Suprapubic skin (tissue), 4 donors: Measurements from ENCODE around the gene LRMDA. TPM values are rescaled to one million over a fixed set of nuclear protein-coding genes. Genes with fewer than 3 reads are reported as not detected.

Experiments used
- DNase-seq, 2 donors: peaks; one replicate each; pipeline ENCODE4 v3.0.0-alpha.2; 2019; ENCODE audit warnings: low spot score in 2 of 2
- H3K27ac ChIP-seq: fragments of 200-600 bp; sonication (generic); one replicate; pipeline ENCODE4 v1.5.1; 2019
- H3K27me3 ChIP-seq: fragments of 200-600 bp; sonication (generic); one replicate; pipeline ENCODE4 v1.5.1; 2019
- H3K36me3 ChIP-seq: fragments of 200-600 bp; sonication (generic); one replicate; pipeline ENCODE4 v1.5.1; 2019
- H3K4me1 ChIP-seq: fragments of 200-600 bp; sonication (generic); one replicate; pipeline ENCODE4 v1.5.1; 2019
- H3K4me3 ChIP-seq: fragments of 200-600 bp; sonication (generic); one replicate; pipeline ENCODE4 v1.5.1; 2019; ENCODE audit warnings: mild to moderate bottlenecking
- H3K9me3 ChIP-seq: fragments of 200-600 bp; sonication (generic); one replicate; pipeline ENCODE4 v1.5.1; 2019
- CTCF ChIP-seq, 2 donors: fragments of 200-600 bp in 1 of 2; fragments of 450-650 bp in 1 of 2; sonication (generic) in 1 of 2; IDR thresholded peaks; one replicate each; pipeline ENCODE4 v1.5.1; 2016 to 2019; ENCODE audit warnings: antibody characterized with exemption in 2 of 2, mild to moderate bottlenecking in 1 of 2, moderate library complexity in 1 of 2
- EP300 ChIP-seq: sonication (generic); formaldehyde crosslinking; IDR thresholded peaks from one replicate; pipeline ENCODE4 v1.6.1; 2017; ENCODE audit warnings: antibody characterized with exemption
- POLR2A ChIP-seq, 2 donors: fragments of 450-650 bp; IDR thresholded peaks; one replicate each; pipeline ENCODE4 v1.6.1; 2017; ENCODE audit warnings: antibody characterized with exemption in 2 of 2, mild to moderate bottlenecking in 2 of 2, moderate library complexity in 2 of 2
- POLR2AphosphoS5 ChIP-seq, 3 donors: sonication (generic); formaldehyde crosslinking; IDR thresholded peaks; one replicate each; pipeline ENCODE4 v1.6.1; 2017; ENCODE audit warnings: antibody characterized with exemption in 3 of 3
- WGBS: methylation state at CpG from one replicate; pipeline ENCODE4 v1.1.5; 2018; 5-methylcytosine and 5-hydroxymethylcytosine counted together
- total RNA-seq, 4 donors: library from RNA; depleted of rRNA; stranded (reverse); fragments of >200 nt; gene quantifications; one replicate each; pipeline ENCODE4 v1.1.0, GENCODE V29; 2016

LRMDA gene
- total RNA-seq, 4 donors from 2014 or later = 0.10 to 2.9 (median 1.9) TPM; not detected in 1

DNA sequence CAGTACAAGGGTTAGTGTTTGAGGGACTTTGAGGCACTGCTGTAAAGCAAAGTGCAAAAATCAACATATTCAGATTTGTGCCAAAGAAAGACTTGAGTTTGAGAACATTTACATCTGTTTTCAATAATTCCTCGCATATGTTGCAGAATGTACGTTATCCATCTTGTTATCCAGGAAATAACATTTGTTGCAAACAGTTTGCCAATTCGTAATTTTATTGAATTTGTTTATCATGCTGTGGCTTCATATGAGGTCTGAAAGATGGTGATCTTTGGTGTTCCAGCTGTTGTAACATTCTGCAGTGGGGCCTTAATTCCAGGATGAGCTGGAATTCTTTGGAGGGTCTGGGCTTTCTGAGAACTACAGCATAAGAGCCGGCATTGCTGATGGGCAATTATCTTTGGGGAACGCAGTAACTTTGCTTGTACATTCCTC is 396.2 kb downstream of the LRMDA start:
- no peaks in the 10 kb centered on the region for H3K27me3 ChIP-seq
- no peak overlapping the region for H3K27ac ChIP-seq
- no peak for DNase-seq
- H3K36me3 ChIP-seq = no peaks in the 10 kb centered on the region
- no peak for TF ChIP-seq CTCF (IDR thresholded peaks at IDR 0.05)
- no peak for TF ChIP-seq POLR2A (IDR thresholded peaks at IDR 0.05)
- no peak for TF ChIP-seq EP300
- TF ChIP-seq POLR2AphosphoS5 (IDR thresholded peaks at IDR 0.05) = no peak
- WGBS = 81% methylated on average over 5 of the region's 5 CpGs
- H3K4me1 ChIP-seq = no peaks in the 10 kb centered on the region
- H3K4me3 ChIP-seq = no peak overlapping the region
- no peaks in the 10 kb centered on the region for H3K9me3 ChIP-seq

- no peak for DNase-seq
- no peaks in the 10 kb centered on the region for H3K27me3 ChIP-seq
- no peaks in the 10 kb centered on the region for H3K4me1 ChIP-seq
- TF ChIP-seq EP300 (no peak), CTCF (IDR thresholded peaks at IDR 0.05) (no peak), POLR2A (IDR thresholded peaks at IDR 0.05) (no peak), POLR2AphosphoS5 (IDR thresholded peaks at IDR 0.05) (no peak)
- no peak overlapping the region for H3K27ac ChIP-seq
- H3K4me3 ChIP-seq = no peak overlapping the region
- 80% methylated on average over 3 of the region's 3 CpGs for WGBS
- no peaks in the 10 kb centered on the region for H3K36me3 ChIP-seq
- no peaks in the 10 kb centered on the region for H3K9me3 ChIP-seq
Observed at GRCh38 chr10:75828413-75828812, 397.0 kb downstream of the LRMDA start.

DNA sequence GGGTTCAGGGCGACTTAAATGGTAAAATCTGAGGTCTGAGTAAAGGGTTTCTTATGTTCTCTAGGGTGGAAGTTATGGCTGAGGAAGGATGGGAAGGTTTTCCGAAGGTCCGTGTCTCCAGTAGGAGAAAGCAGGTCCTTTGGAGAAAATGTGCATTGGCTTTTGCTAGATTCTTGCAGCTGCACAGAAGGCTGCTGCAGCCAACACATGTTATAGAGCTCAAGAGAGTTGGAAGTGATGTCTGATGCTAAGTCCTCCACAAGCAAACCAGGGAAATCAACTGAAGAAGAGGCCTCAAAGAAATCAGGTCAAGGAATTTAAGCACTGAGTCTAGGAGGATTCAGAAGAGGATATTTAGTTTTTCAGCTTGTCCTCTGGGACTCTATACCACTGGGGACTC is 404.6 kb downstream of the LRMDA start:
- no peak for DNase-seq
- WGBS = 82% methylated on average over 3 of the region's 3 CpGs
- Histone ChIP-seq H3K9me3 (no peaks in the 10 kb centered on the region), H3K27me3 (no peaks in the 10 kb centered on the region), H3K4me1 (no peaks in the 10 kb centered on the region), H3K4me3 (no peak overlapping the region), H3K36me3 (no peaks in the 10 kb centered on the region), H3K27ac (no peak overlapping the region)
- TF ChIP-seq EP300 (no peak), CTCF (IDR thresholded peaks at IDR 0.05) (no peak), POLR2A (IDR thresholded peaks at IDR 0.05) (no peak), POLR2AphosphoS5 (IDR thresholded peaks at IDR 0.05) (no peak)

DNA sequence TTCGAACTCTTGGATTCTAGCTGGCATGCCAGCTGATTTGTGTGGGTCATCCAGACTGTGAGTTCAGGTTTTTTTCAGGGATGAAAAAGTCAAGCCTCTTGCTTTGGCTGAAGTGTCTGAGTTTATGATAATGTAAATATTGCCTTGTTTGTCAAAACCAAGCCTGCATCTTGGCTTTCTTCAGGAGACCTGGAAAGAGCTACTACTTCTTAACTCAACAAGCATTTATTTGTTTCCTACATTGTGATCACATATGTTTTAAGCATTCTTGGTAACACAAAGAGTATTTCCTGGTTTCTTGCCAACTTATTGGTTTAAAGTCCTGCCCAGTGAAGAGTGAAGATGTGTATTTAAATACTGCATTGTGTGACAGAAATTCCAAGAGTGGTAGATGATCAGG is 407.1 kb downstream of the LRMDA start:
- WGBS = 89% methylated on average over 1 of the region's 1 CpG
- no peak overlapping the region for H3K27ac ChIP-seq
- H3K36me3 ChIP-seq = no peaks in the 10 kb centered on the region
- no peaks in the 10 kb centered on the region for H3K9me3 ChIP-seq
- H3K4me3 ChIP-seq = no peak overlapping the region
- H3K4me1 ChIP-seq = no peaks in the 10 kb centered on the region
- no peak for TF ChIP-seq CTCF (IDR thresholded peaks at IDR 0.05)
- no peak for TF ChIP-seq EP300
- no peak for TF ChIP-seq POLR2AphosphoS5 (IDR thresholded peaks at IDR 0.05)
- TF ChIP-seq POLR2A (IDR thresholded peaks at IDR 0.05) = no peak
- DNase-seq = no peak
- H3K27me3 ChIP-seq = no peaks in the 10 kb centered on the region

- H3K27me3 ChIP-seq = no peaks in the 10 kb centered on the region
- H3K27ac ChIP-seq = no peak overlapping the region
- WGBS = 96% methylated on average over 2 of the region's 2 CpGs
- H3K4me3 ChIP-seq = no peak overlapping the region
- H3K9me3 ChIP-seq = no peaks in the 10 kb centered on the region
- H3K36me3 ChIP-seq = no peaks in the 10 kb centered on the region
- TF ChIP-seq CTCF (IDR thresholded peaks at IDR 0.05) (no peak), EP300 (no peak), POLR2AphosphoS5 (IDR thresholded peaks at IDR 0.05) (no peak), POLR2A (IDR thresholded peaks at IDR 0.05) (no peak)
- no peak for DNase-seq
- H3K4me1 ChIP-seq = no peaks in the 10 kb centered on the region
Observed at GRCh38 chr10:75839020-75839419, 407.6 kb downstream of the LRMDA start.
